ENCODE results near the gene RARRES2. TPM values are rescaled to one million over a fixed set of nuclear protein-coding genes. Genes with fewer than 3 reads are reported as not detected.

The RARRES2 gene
- total RNA-seq, 1 donor from 2014 or later, result not detected

DNA sequence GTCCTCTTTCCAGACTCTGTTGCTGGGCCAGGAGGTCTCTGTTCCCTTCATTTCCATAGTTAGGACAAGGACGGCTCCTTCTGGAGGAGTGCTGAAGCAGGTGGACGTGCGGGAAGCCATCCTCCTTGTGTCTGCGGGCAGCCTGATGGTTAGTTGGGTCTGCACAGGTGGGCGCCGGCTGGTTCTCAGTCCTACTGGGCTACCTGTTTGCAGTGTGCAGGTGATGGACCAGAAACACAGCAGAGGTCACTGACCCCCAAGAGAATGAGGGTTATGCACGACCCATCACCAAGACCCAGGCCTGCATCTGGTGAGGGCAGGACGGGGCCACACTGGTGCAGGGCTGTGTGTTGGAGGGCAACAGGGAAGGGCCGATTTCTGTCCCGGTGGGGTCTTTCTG is 7.8 kb downstream of the RARRES2 start:
- Mint-ChIP-seq H3K27me3 (ENCODE audit: unreplicated experiment) (no peaks in the 10 kb centered on the region), H3K4me1 (ENCODE audit: unreplicated experiment) (no peaks in the 10 kb centered on the region), H3K36me3 (ENCODE audit: unreplicated experiment) (no peaks in the 10 kb centered on the region), H3K9me3 (ENCODE audit: unreplicated experiment) (no peaks in the 10 kb centered on the region), H3K4me3 (ENCODE audit: unreplicated experiment) (no peak overlapping the region), H3K27ac (ENCODE audit: unreplicated experiment) (no peak overlapping the region)
- TF ChIP-seq, protein P1, sequence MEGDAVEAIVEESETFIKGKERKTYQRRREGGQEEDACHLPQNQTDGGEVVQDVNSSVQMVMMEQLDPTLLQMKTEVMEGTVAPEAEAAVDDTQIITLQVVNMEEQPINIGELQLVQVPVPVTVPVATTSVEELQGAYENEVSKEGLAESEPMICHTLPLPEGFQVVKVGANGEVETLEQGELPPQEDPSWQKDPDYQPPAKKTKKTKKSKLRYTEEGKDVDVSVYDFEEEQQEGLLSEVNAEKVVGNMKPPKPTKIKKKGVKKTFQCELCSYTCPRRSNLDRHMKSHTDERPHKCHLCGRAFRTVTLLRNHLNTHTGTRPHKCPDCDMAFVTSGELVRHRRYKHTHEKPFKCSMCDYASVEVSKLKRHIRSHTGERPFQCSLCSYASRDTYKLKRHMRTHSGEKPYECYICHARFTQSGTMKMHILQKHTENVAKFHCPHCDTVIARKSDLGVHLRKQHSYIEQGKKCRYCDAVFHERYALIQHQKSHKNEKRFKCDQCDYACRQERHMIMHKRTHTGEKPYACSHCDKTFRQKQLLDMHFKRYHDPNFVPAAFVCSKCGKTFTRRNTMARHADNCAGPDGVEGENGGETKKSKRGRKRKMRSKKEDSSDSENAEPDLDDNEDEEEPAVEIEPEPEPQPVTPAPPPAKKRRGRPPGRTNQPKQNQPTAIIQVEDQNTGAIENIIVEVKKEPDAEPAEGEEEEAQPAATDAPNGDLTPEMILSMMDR (IDR thresholded peaks at IDR 0.05), result no peak
- no peak for DNase-seq (ENCODE audit: extremely low spot score, unreplicated experiment)

DNA sequence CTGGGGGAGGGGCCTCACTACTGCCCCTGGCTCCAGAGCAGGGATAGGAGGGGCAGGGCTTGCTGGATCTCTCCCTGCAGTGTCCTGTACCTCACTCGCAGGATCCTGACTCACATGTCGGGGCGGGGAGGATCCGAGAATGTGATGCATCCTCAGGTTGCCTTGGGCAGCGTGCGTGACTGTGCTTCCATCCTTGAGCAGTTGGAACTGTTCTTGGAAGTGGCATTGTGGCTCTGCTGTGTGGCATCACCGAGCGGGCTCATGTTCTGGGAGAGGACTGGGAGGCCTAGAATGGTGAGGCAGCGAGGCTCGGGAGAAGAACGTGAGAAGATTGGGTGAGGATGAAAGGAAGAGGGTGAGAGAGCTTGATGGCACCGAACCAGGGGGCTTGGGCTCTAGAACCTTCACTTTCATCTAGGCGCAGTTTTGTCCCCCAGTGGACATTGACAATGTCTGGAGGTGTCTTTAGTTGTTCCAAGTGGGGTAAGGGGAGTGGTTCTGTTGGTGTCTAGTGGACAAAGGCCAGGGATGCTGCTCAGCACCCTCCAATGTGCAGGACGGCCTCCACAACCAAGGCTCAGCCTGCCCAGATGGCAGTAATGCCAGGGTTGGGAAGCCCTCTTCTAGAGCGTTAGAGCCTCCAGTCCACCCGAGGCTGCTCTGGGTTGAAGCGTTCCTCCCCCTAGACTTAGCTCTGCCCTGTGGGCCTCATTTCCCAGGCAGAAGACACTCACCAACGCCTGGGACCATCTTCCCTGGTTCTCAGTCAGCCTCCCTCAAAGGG is 8.4 kb downstream of the RARRES2 start:
- TF ChIP-seq, protein P1 (IDR thresholded peaks at IDR 0.05), result no peak
- H3K27ac Mint-ChIP-seq (ENCODE audit: unreplicated experiment), result no peak overlapping the region
- no peaks in the 10 kb centered on the region for H3K27me3 Mint-ChIP-seq (ENCODE audit: unreplicated experiment)
- H3K4me1 Mint-ChIP-seq (ENCODE audit: unreplicated experiment), result no peaks in the 10 kb centered on the region
- H3K4me3 Mint-ChIP-seq (ENCODE audit: unreplicated experiment), result no peak overlapping the region
- H3K9me3 Mint-ChIP-seq (ENCODE audit: unreplicated experiment), result no peaks in the 10 kb centered on the region
- H3K36me3 Mint-ChIP-seq (ENCODE audit: unreplicated experiment), result no peaks in the 10 kb centered on the region
- no peak for DNase-seq (ENCODE audit: extremely low spot score, unreplicated experiment)

DNA sequence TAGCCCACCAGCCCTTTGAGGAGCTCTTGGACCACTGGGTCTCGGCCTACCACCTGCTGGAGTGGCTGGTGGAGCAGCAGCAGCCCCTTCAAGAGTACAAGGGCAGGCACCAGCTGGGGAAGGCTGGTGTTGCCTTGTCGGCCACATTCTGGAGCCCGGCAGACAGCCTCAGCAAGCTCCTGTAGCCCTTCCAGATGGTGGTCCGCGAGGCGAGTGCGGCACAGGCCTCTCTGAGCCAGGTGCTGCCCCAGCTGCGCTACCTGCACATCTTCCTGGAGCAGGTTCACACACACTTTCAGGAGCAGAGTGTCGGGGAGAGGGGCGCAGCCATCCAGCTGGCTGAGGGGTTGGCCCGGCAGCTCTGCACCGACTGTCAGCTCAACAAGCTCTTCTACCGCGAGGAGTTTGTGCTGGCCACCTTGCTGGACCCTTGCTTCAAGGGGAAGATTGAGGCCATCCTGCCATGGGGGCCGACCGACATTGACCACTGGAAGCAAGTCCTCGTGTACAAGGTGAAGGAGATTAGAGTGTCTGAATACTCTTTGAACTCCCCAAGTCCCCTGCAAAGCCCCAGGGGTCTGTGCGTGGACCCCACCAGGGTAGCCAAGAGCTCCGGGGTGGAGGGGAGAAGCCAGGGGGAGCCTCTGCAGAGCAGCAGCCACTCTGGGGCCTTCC is 11.1 kb downstream of the RARRES2 start:
- no peaks in the 10 kb centered on the region for H3K27me3 Mint-ChIP-seq (ENCODE audit: unreplicated experiment)
- no peak for DNase-seq (ENCODE audit: extremely low spot score, unreplicated experiment)
- H3K27ac Mint-ChIP-seq (ENCODE audit: unreplicated experiment), result no peak overlapping the region
- H3K9me3 Mint-ChIP-seq (ENCODE audit: unreplicated experiment), result no peaks in the 10 kb centered on the region
- no peaks in the 10 kb centered on the region for H3K4me1 Mint-ChIP-seq (ENCODE audit: unreplicated experiment)
- H3K4me3 Mint-ChIP-seq (ENCODE audit: unreplicated experiment), result no peak overlapping the region
- H3K36me3 Mint-ChIP-seq (ENCODE audit: unreplicated experiment), result no peaks in the 10 kb centered on the region
- TF ChIP-seq, protein P1 (IDR thresholded peaks at IDR 0.05), result no peak

DNA sequence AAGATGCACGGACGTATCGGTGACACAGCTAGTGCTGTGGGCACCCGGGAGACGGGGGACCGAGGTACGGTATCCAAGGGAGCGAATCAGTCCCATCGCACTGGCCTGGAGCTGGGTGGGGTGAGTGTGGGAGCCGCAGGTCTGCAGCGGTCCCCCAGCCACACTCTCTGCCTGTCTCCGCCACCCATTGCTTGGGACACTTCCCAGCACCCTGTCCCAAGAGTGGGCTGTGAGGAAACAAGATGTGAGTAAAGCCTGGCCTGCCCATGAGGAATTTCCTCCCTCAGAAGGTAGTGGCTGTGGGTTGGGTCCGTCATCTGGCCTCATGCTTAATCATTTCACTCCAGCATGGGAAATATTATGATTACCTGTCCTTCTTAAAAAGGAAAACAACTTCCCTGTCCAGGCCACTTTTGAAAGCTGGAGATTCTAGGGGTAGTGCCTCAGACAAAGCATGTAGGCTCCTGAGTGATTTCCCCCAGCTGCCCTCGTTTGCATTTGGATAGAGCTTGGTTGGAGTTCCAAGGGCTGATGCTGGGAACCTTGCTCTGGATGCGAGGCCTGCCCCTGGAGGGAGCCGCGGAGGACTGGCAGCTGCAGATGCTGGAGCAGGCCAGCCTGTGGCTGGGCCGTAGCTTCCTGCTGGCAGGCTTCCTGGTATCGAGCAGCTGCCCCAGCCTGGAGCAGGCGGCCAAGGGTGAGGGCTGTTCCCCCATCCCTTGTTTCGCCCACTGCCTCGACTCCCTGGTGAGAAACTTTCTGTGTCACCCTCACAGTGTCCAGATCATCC is 11.9 kb downstream of the RARRES2 start:
- Mint-ChIP-seq H3K4me1 (ENCODE audit: unreplicated experiment) (no peaks in the 10 kb centered on the region), H3K4me3 (ENCODE audit: unreplicated experiment) (no peak overlapping the region), H3K36me3 (ENCODE audit: unreplicated experiment) (no peaks in the 10 kb centered on the region), H3K27me3 (ENCODE audit: unreplicated experiment) (no peaks in the 10 kb centered on the region), H3K9me3 (ENCODE audit: unreplicated experiment) (no peaks in the 10 kb centered on the region), H3K27ac (ENCODE audit: unreplicated experiment) (no peak overlapping the region)
- TF ChIP-seq, protein P1 (IDR thresholded peaks at IDR 0.05), result no peak
- no peak for DNase-seq (ENCODE audit: extremely low spot score, unreplicated experiment)

DNA sequence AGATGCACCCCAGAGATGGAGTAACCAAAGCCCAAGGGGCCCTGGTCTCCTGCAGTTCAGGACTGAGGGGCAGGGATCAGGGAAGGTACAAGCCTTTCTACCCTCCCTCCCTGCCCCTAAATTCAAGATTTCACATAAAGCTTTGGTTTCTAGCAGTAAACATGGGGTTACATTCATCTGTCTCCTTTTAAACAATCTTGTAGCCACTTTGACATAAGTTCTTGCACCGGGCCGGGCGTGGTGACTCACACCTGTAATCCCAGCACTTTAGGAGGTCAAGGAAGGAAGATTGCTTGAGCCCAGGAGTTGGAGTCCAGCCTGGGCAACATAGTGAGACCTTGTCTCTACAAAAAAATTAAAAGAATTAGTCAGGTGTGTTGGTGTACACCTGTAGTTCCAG is 14.1 kb downstream of the RARRES2 start:
- no peaks in the 10 kb centered on the region for H3K36me3 Mint-ChIP-seq (ENCODE audit: unreplicated experiment)
- no peaks in the 10 kb centered on the region for H3K4me1 Mint-ChIP-seq (ENCODE audit: unreplicated experiment)
- H3K27ac Mint-ChIP-seq (ENCODE audit: unreplicated experiment), result no peak overlapping the region
- H3K9me3 Mint-ChIP-seq (ENCODE audit: unreplicated experiment), result no peaks in the 10 kb centered on the region
- no peak for DNase-seq (ENCODE audit: extremely low spot score, unreplicated experiment)
- H3K4me3 Mint-ChIP-seq (ENCODE audit: unreplicated experiment), result no peak overlapping the region
- H3K27me3 Mint-ChIP-seq (ENCODE audit: unreplicated experiment), result no peaks in the 10 kb centered on the region
- TF ChIP-seq, protein P1 (IDR thresholded peaks at IDR 0.05), result no peak

Measured in osteocyte (in vitro differentiated cells).